CD14-positive monocyte (primary cell): ENCODE measurements around the gene DEPDC5. TPM values are rescaled to one million over a fixed set of nuclear protein-coding genes. Genes with fewer than 3 reads are reported as not detected.

Experiments
- DNase-seq, 3 donors: peaks; one replicate each; pipeline ENCODE4 v3.0.0-alpha.2; 2011 to 2022
- H2AFZ ChIP-seq: 2 replicates; pipeline ENCODE4 v1.6.0; 2012; ENCODE audit warnings: mild to moderate bottlenecking, low read depth, low read length, inconsistent platforms; ENCODE audit not compliant: insufficient read depth, poor library complexity, severe bottlenecking
- H3K27ac ChIP-seq, 2 donors: 1 replicate in 1 of 2; 2 replicates in 1 of 2; pipeline ENCODE4 v1.5.1; 2012 to 2013; ENCODE audit warnings: low read length in 2 of 2, control low read depth in 1 of 2, inconsistent platforms in 1 of 2, low read depth in 1 of 2, mild to moderate bottlenecking in 1 of 2
- H3K27me3 ChIP-seq, 2 donors: one replicate each; pipeline versions ENCODE4 v1.6.0 to v1.6.1; 2011 to 2013; ENCODE audit warnings: low read length in 2 of 2; ENCODE audit not compliant: control insufficient read depth in 2 of 2, insufficient read depth in 2 of 2
- H3K36me3 ChIP-seq, 2 donors: replicated peaks in 1 of 2; 1 replicate in 1 of 2; 2 replicates in 1 of 2; pipeline versions ENCODE4 v1.5.1 to v1.6.1; 2012 to 2013; ENCODE audit warnings: low read length in 2 of 2, control low read depth in 1 of 2, inconsistent platforms in 1 of 2, mild to moderate bottlenecking in 1 of 2; ENCODE audit not compliant: insufficient read depth in 2 of 2, control insufficient read depth in 1 of 2
- H3K4me1 ChIP-seq, 2 donors: 1 replicate in 1 of 2; 2 replicates in 1 of 2; pipeline versions ENCODE4 v1.5.1 to v1.6.1; 2012 to 2013; ENCODE audit warnings: low read length in 2 of 2, control low read depth in 1 of 2, inconsistent platforms in 1 of 2, mild to moderate bottlenecking in 1 of 2, moderate library complexity in 1 of 2; ENCODE audit not compliant: insufficient read depth in 2 of 2, control insufficient read depth in 1 of 2
- H3K4me2 ChIP-seq: replicated peaks from 2 replicates; pipeline ENCODE3; 2012; ENCODE audit warnings: low read length, moderate library complexity, mild to moderate bottlenecking; ENCODE audit not compliant: poor library complexity, severe bottlenecking; ENCODE audit errors: extremely low read depth
- H3K4me3 ChIP-seq, 3 experiments: fragments of 200-600 bp in 1 of 3; sonication (generic) in 1 of 3; replicated peaks in 1 of 3; 1 replicate in 2 of 3; 2 replicates in 1 of 3; pipeline ENCODE4 v1.5.1; 2011 to 2013; ENCODE audit warnings: low read length in 3 of 3, mild to moderate bottlenecking in 3 of 3, control low read depth in 2 of 3, low read depth in 2 of 3, inconsistent platforms in 1 of 3, moderate library complexity in 1 of 3
- H3K79me2 ChIP-seq: 2 replicates; pipeline ENCODE4 v1.6.0; 2012; ENCODE audit warnings: mild to moderate bottlenecking, control low read depth, inconsistent platforms, low read length, moderate library complexity; ENCODE audit not compliant: insufficient read depth
- H3K9ac ChIP-seq: 2 replicates; pipeline ENCODE4 v1.6.0; 2017; ENCODE audit warnings: low read length, mild to moderate bottlenecking; ENCODE audit not compliant: insufficient read depth, poor library complexity, severe bottlenecking
- H3K9me3 ChIP-seq, 2 donors: replicated peaks in 1 of 2; 1 replicate in 1 of 2; 2 replicates in 1 of 2; pipeline versions ENCODE4 v1.5.1 to v1.6.1; 2012 to 2013; ENCODE audit warnings: low read length in 2 of 2, control low read depth in 1 of 2; ENCODE audit not compliant: control insufficient read depth in 1 of 2, insufficient read depth in 1 of 2
- H4K20me1 ChIP-seq: 2 replicates; pipeline ENCODE4 v1.6.0; 2012; ENCODE audit warnings: mild to moderate bottlenecking, low read length, control low read depth, moderate library complexity; ENCODE audit not compliant: insufficient read depth
- H3K27ac Mint-ChIP-seq, 7 donors: one replicate each; pipeline ENCODE4 v1.8.0; 2020; ENCODE audit warnings: mild to moderate bottlenecking in 7 of 7, mixed read lengths in 7 of 7, moderate library complexity in 6 of 7, inconsistent platforms in 2 of 7
- H3K27me3 Mint-ChIP-seq, 3 donors: one replicate each; pipeline ENCODE4 v1.8.0; 2021 to 2022; ENCODE audit warnings: low read depth in 3 of 3, mild to moderate bottlenecking in 3 of 3, mixed read lengths in 3 of 3, moderate library complexity in 3 of 3, inconsistent platforms in 1 of 3
- H3K36me3 Mint-ChIP-seq, 2 donors: one replicate each; pipeline ENCODE4 v1.8.0; 2020; ENCODE audit warnings: mixed read lengths in 2 of 2, inconsistent platforms in 1 of 2, mild to moderate bottlenecking in 1 of 2
- H3K4me1 Mint-ChIP-seq: one replicate; pipeline ENCODE4 v1.8.0; 2020; ENCODE audit warnings: mild to moderate bottlenecking, mixed read lengths
- H3K4me3 Mint-ChIP-seq, 2 donors: one replicate each; pipeline ENCODE4 v1.8.0; 2020; ENCODE audit warnings: mild to moderate bottlenecking in 2 of 2, mixed read lengths in 2 of 2, moderate library complexity in 1 of 2
- H3K9me3 Mint-ChIP-seq, 7 donors: one replicate each; pipeline ENCODE4 v1.8.0; 2020 to 2022; ENCODE audit warnings: mixed read lengths in 7 of 7, mild to moderate bottlenecking in 6 of 7, moderate library complexity in 6 of 7, inconsistent platforms in 2 of 7
- CTCF ChIP-seq: fragments of 200-600 bp; IDR thresholded peaks from one replicate; pipeline ENCODE4 v1.8.0; 2022; ENCODE audit warnings: antibody characterized with exemption, mild to moderate bottlenecking
- WGBS: methylation state at CpG from one replicate; pipeline ENCODE4 v1.1.5; 2013; ENCODE audit warnings: missing lambda C conversion rate; ENCODE audit not compliant: insufficient coverage; 5-methylcytosine and 5-hydroxymethylcytosine counted together
- intact Hi-C, 2 donors: fragments of 100-400 bp; cut with micrococcal nuclease; formaldehyde crosslinking; loops; one replicate each; pipeline versions ENCODE4 v1.15.0 to v1.15.1; 2023
- polyA plus RNA-seq, 3 donors: library from polyadenylated mRNA; depleted of rRNA in 1 of 3; unstranded in 2 of 3; stranded (reverse) in 1 of 3; fragments of 300-500 nt in 2 of 3; fragments of >200 nt in 1 of 3; fragmentation: Illumina TruSeq in 2 of 3; gene quantifications; 1 replicate in 2 of 3; 2 replicates in 1 of 3; pipeline ENCODE4 v1.2.3, GENCODE V29; 2012 to 2021

Gene DEPDC5
- polyA plus RNA-seq, 3 donors: 2.2 to 19.5 (median 4.1) TPM

DNA sequence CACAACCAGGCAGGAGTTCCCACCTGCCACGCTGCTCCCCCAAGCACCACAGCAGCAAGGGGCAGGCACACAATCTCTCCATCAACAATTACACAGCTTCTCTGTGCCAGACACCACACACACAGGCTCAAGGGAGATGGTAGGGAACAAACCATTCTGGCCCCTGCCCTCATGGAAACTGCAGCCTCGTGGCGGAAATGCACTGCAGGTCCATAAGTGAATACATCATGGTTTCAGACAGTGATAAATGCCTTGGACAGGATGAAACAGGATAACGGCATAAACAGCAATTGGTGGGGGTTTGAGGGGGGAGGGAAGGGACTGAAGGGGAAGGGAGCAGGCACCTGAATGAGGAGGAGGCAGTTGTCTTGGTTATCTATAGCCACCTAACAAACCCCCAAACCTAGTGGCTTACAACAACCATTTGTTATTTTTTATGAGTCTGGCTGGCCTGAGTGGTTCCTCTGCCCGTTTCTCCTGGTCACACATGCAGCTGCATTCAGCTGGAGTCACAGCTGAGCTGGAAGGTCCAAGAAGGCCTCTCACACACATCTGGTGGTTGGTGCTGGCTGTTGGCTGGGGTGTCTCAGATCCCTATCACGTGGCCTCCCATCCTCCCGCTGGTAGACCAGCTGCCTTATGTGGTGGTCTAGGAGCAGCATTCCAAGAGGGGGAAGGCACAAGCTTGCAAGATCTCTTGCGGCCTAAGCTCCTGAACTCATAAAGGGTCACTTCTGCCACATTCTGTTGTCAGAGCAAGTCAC, 175.5 kb downstream of the DEPDC5 start:
- Mint-ChIP-seq H3K4me1 (peaks cover 16% of the 10 kb centered on the region), H3K36me3 (no peaks in the 10 kb centered on the region), H3K4me3 (no peak overlapping the region), H3K27ac (no peak overlapping the region), H3K9me3 (peaks cover 0 to 3% (median 0%) of the 10 kb centered on the region in 7 donors), H3K27me3 (peaks cover 0 to 10% (median 7%) of the 10 kb centered on the region in 3 donors)
- peaks cover 3% of the 10 kb centered on the region in 2 donors for H3K4me1 ChIP-seq
- H3K9ac ChIP-seq: no peak overlapping the region
- H2AFZ ChIP-seq: no peak overlapping the region
- intact Hi-C loops: no loop called here
- H3K9me3 ChIP-seq: no peaks in the 10 kb centered on the region
- DNase-seq: no peak
- no peaks in the 10 kb centered on the region for H3K27me3 ChIP-seq
- TF ChIP-seq CTCF: no peak
- no peak overlapping the region for H3K4me3 ChIP-seq
- no peaks in the 10 kb centered on the region for H4K20me1 ChIP-seq
- H3K27ac ChIP-seq: no peak overlapping the region
- WGBS: 76% methylated on average over 6 of the region's 8 CpGs
- no peaks in the 10 kb centered on the region for H3K36me3 ChIP-seq
- H3K4me2 ChIP-seq: no peak overlapping the region
- H3K79me2 ChIP-seq: no peaks in the 10 kb centered on the region

GRCh38 chr22:31932863-31933262, 179.0 kb downstream of the DEPDC5 start:
- no peak for TF ChIP-seq CTCF
- Mint-ChIP-seq H3K27me3 (peaks cover 0 to 10% (median 5%) of the 10 kb centered on the region in 3 donors), H3K4me1 (peaks cover 27% of the 10 kb centered on the region), H3K4me3 (no peak overlapping the region), H3K9me3 (no peaks in the 10 kb centered on the region), H3K36me3 (no peaks in the 10 kb centered on the region), H3K27ac (no peak overlapping the region)
- no peak for DNase-seq
- intact Hi-C loops: no loop called here
- Histone ChIP-seq H3K4me1 (peaks cover 8 to 10% of the 10 kb centered on the region in 2 donors), H3K36me3 (no peaks in the 10 kb centered on the region), H3K9ac (no peak overlapping the region), H3K79me2 (no peaks in the 10 kb centered on the region), H3K27ac (no peak overlapping the region), H2AFZ (no peak overlapping the region), H3K4me2 (no peak overlapping the region), H3K9me3 (no peaks in the 10 kb centered on the region), H3K27me3 (no peaks in the 10 kb centered on the region), H4K20me1 (no peaks in the 10 kb centered on the region), H3K4me3 (no peak overlapping the region)
- WGBS: 88% methylated on average over 5 of the region's 5 CpGs
